LNCAP (cell line): Measurements from ENCODE around the gene ANKRD53.

ENCODE experiments used
- CTCF ChIP-seq: fragments of 450-650 bp; IDR thresholded peaks from 2 replicates; pipeline ENCODE4 v1.5.1; 2017; ENCODE audit warnings: mild to moderate bottlenecking

ANKRD53 gene

GRCh38 chr2:70984576-70985282, 6.3 kb downstream of the ANKRD53 start:
- peak; percentile 18; the same call in 1 of the 2 replicates for TF ChIP-seq CTCF

DNA sequence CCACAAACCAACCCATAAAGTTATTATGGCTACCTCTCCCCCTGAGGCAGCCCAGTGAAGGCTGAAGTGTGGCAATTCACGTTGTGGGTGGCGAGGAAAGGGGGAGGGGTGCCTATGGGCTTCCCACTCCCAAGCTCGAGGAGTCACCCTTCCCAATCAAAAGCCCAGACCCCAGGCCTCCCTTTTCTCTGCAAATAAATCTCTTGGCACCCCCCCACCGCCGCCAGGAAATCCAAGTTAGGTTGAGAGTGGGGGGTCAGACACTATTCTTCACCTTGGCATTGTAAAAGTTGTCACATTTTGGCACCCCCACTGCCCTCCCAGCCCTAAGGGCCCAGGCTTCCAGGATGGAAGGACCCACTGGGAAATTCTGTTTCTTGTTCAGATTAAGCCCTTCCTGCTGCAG, 6.9 kb downstream of the ANKRD53 start:
- no peak for TF ChIP-seq CTCF

DNA sequence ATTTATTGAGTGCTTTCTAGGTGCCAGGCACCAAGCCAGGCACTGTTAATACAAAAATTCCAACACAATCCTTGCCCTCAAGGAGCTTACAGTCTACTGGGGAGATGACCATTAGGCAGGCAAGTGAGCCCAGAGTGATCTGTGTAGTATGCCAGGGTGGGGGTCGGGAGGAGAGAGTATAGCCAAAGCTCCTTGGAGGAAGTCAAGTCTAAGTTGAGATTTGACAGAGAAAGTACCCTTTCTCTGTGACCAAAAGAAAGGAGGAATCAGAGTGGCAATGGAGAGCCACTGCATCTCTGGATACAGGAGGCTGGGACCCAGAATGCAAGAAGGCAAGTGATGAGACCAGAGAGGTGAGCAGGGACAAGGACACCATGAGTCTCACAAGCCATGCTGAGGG, 7.5 kb downstream of the ANKRD53 start:
- no peak for TF ChIP-seq CTCF

- TF ChIP-seq CTCF: no peak
Measured at GRCh38 chr2:70986499-70987189, 8.2 kb downstream of the ANKRD53 start.

DNA sequence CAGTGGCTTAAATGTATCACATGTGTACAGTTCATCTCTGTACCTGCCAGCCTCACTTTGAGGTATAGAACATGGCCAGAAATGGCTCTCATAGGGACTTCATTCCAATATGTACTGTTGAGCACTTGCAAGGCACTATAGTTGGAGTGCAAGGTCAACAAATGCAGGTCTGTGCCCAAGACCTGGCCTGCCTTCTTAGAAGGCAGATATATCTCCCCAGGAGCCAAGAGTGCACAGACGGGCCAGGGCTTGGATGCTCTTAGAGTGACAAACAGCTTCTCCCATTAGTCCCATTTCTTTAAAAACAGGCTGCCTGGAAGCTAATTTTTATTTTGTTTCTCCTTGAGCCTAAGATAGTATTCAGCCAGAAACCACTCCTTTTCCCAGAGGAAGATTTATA, 9.0 kb downstream of the ANKRD53 start:
- TF ChIP-seq CTCF: no peak

- no peak for TF ChIP-seq CTCF
Measured at GRCh38 chr2:70988151-70988550, 9.7 kb downstream of the ANKRD53 start.

DNA sequence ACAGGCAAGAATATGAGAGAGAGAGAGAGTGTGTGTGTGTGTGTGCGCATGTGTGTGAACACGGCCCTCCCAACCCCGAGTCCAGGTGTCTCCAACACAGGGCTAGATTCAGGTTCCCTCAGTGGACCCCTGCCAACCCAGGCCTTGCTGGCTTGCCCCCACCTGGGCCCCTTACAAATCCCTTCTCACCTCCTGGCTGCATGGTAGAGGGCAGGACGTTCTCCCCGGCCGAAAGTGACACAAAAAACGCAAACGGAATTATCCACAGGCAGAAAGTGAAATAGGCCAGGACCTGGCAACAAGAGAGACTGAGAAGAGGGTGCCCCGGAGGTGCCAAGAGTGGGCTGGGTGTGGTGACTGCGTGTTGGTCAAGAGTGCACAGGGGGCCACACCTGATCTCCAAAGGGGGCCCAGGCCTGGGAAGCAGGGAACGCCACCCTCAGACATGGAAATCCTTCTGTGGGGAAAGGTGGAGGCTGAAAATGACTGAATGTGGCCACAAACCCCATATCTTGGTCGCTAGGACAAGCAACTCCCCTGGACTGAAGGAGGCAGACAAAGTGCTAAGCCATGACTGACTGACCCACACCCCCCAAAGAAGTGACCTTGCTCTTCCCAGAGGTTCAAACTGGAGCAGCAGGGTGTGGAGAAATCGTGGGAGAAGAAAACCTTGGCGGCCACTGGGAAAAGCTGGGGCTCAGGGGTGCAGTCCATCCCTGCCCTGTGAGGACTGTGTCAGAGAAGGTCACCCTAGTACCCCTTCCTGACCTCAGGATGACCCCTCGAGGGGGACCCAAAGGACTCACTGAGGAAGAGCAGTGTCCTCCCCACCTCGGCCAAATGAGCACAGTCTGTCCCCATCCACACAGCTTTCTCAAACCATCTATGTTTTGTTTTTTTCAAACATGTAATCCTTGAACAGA, 10.6 kb downstream of the ANKRD53 start:
- no peak for TF ChIP-seq CTCF
